Panc1 (cell line): Measurements from ENCODE around the gene LYPD6. TPM values are rescaled to one million over a fixed set of nuclear protein-coding genes. Genes with fewer than 3 reads are reported as not detected.

ENCODE experiments used
- ATAC-seq: fragments of 200-7000 bp; cut with Tn5 transposase; 2 replicates; pipeline ENCODE4 v1.9.1; 2020; ENCODE audit warnings: mild to moderate bottlenecking, moderate library complexity
- BruUV-seq: library from RNA; stranded (reverse); fragments of 400-500 nt; replicated peaks from 2 replicates; lab custom pipeline; 2021; lab: Mats Ljungman, UMichigan
- CTCF ChIA-PET: fragments of 300-600 bp; sonication (Branson Sonifier 250); formaldehyde crosslinking; loops from one replicate; lab custom pipeline; 2022; ENCODE audit warnings: antibody characterized with exemption; lab: Charles Lee
- POLR2A ChIA-PET: fragments of 300-600 bp; sonication (Branson Sonifier 250); formaldehyde crosslinking; loops from one replicate; lab custom pipeline; 2022; ENCODE audit warnings: antibody characterized with exemption; lab: Charles Lee
- DNase-seq: peaks from one replicate; pipeline ENCODE4 v3.0.0-alpha.2; 2010; ENCODE audit warnings: low read depth, low spot score
- H3K27ac ChIP-seq: 2 replicates; pipeline ENCODE4 v1.5.1; 2011; ENCODE audit warnings: mild to moderate bottlenecking, low read length, inconsistent platforms
- H3K27me3 ChIP-seq: fragments of 200-500 bp; sonication (Bioruptor generic); 2 replicates; pipeline ENCODE4 v1.6.0; 2014; ENCODE audit warnings: low read length, inconsistent platforms; ENCODE audit not compliant: control insufficient read depth, insufficient read depth
- H3K36me3 ChIP-seq: fragments of 200-500 bp; sonication (Bioruptor generic); 2 replicates; pipeline ENCODE4 v1.5.1; 2014; ENCODE audit warnings: inconsistent platforms, mild to moderate bottlenecking, low read length, moderate library complexity; ENCODE audit not compliant: control insufficient read depth, insufficient read depth
- H3K4me1 ChIP-seq: 2 replicates; pipeline ENCODE4 v1.5.1; 2011; ENCODE audit warnings: inconsistent platforms, mild to moderate bottlenecking, low read length, moderate library complexity; ENCODE audit not compliant: control insufficient read depth, insufficient read depth
- H3K4me3 ChIP-seq, 2 experiments: 2 replicates each; pipeline ENCODE4 v1.5.1; 2011 to 2012; ENCODE audit warnings: low read depth in 2 of 2, low read length in 2 of 2, mild to moderate bottlenecking in 2 of 2, inconsistent platforms in 1 of 2, moderate library complexity in 1 of 2
- H3K9me3 ChIP-seq: fragments of 200-500 bp; sonication (Bioruptor generic); 2 replicates; pipeline ENCODE4 v1.5.1; 2014; ENCODE audit warnings: low read depth, mild to moderate bottlenecking, inconsistent platforms, low read length, moderate library complexity; ENCODE audit not compliant: control insufficient read depth, insufficient read depth
- POLR2AphosphoS5 ChIP-seq: IDR thresholded peaks from 2 replicates; pipeline ENCODE4 v1.6.1; 2012; ENCODE audit warnings: mild to moderate bottlenecking, low read depth, low read length, moderate library complexity
- SIN3A ChIP-seq: IDR thresholded peaks from 2 replicates; pipeline ENCODE4 v1.6.1; 2012; ENCODE audit warnings: low read depth, mild to moderate bottlenecking, low read length, moderate library complexity, borderline replicate concordance; ENCODE audit not compliant: insufficient read depth
- TCF7L2 ChIP-seq: IDR thresholded peaks from 2 replicates; pipeline ENCODE4 v1.6.1; 2011; ENCODE audit warnings: mild to moderate bottlenecking, low read depth, low read length, inconsistent platforms
- in situ Hi-C: cut with HindIII; loops from 2 replicates; pipeline ENCODE4 v1.10.0; 2016; ENCODE audit warnings: low sequenced_read_pairs, low pct_unique_long_range_greater_than_20kb
- intact Hi-C: fragments of 100-400 bp; cut with micrococcal nuclease; formaldehyde crosslinking; loops from one replicate; pipeline ENCODE4 v1.10.0; 2022; ENCODE audit not compliant: unreplicated experiment
- total RNA-seq: library from RNA; stranded (reverse); gene quantifications from one replicate; pipeline ENCODE4 v1.2.1, GENCODE V29; 2021; ENCODE audit not compliant: unreplicated experiment
- TF ChIP-seq, protein P1 (sequence below), 2 experiments: IDR thresholded peaks; 2 replicates each; pipeline ENCODE4 v1.6.1; 2011 to 2012; ENCODE audit warnings: low read depth in 2 of 2, control low read depth in 1 of 2, low read length in 1 of 2, mild to moderate bottlenecking in 1 of 2, moderate library complexity in 1 of 2; ENCODE audit not compliant: insufficient read depth in 1 of 2
- TF ChIP-seq, protein P2 (sequence below): fragments of 450-650 bp; IDR thresholded peaks from 2 replicates; pipeline ENCODE4 v1.5.1; 2017; ENCODE audit warnings: mild to moderate bottlenecking

LYPD6 gene
- total RNA-seq, 1 experiment from 2014 or later: 0.31 TPM

DNA sequence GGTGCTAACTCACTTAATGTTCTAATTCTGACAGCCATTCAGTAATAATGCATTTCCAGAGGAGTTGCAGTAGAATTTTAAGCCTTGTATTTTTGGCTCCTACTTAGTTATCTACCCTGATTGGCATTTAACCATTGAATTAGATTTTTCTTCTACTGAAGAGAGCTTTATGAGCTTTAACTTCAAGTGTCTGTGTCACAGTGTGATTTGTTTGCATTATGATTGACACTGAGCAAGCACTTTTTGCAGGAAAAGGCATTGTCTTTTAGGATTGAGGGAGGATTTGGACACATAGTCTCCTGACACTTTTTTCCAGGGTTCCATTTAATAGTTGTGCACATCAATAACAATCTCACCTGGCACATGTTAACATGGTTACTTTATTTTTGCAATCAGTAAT, 26.7 kb downstream of the LYPD6 start:
- H3K36me3 ChIP-seq: no peaks in the 10 kb centered on the region
- intact Hi-C loops: no loop called here
- in situ Hi-C loops: no loop called here
- H3K27me3 ChIP-seq: no peaks in the 10 kb centered on the region; the same call in 1 of the 2 replicates
- BruUV-seq: no TSS peak
- TF ChIP-seq, protein P1, sequence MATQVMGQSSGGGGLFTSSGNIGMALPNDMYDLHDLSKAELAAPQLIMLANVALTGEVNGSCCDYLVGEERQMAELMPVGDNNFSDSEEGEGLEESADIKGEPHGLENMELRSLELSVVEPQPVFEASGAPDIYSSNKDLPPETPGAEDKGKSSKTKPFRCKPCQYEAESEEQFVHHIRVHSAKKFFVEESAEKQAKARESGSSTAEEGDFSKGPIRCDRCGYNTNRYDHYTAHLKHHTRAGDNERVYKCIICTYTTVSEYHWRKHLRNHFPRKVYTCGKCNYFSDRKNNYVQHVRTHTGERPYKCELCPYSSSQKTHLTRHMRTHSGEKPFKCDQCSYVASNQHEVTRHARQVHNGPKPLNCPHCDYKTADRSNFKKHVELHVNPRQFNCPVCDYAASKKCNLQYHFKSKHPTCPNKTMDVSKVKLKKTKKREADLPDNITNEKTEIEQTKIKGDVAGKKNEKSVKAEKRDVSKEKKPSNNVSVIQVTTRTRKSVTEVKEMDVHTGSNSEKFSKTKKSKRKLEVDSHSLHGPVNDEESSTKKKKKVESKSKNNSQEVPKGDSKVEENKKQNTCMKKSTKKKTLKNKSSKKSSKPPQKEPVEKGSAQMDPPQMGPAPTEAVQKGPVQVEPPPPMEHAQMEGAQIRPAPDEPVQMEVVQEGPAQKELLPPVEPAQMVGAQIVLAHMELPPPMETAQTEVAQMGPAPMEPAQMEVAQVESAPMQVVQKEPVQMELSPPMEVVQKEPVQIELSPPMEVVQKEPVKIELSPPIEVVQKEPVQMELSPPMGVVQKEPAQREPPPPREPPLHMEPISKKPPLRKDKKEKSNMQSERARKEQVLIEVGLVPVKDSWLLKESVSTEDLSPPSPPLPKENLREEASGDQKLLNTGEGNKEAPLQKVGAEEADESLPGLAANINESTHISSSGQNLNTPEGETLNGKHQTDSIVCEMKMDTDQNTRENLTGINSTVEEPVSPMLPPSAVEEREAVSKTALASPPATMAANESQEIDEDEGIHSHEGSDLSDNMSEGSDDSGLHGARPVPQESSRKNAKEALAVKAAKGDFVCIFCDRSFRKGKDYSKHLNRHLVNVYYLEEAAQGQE (IDR thresholded peaks at IDR 0.05; ENCODE audit: insufficient read depth in 1 of 2, low read depth in 2 of 2, low read length in 1 of 2): no peak
- no peak for TF ChIP-seq SIN3A
- TF ChIP-seq, protein P2, sequence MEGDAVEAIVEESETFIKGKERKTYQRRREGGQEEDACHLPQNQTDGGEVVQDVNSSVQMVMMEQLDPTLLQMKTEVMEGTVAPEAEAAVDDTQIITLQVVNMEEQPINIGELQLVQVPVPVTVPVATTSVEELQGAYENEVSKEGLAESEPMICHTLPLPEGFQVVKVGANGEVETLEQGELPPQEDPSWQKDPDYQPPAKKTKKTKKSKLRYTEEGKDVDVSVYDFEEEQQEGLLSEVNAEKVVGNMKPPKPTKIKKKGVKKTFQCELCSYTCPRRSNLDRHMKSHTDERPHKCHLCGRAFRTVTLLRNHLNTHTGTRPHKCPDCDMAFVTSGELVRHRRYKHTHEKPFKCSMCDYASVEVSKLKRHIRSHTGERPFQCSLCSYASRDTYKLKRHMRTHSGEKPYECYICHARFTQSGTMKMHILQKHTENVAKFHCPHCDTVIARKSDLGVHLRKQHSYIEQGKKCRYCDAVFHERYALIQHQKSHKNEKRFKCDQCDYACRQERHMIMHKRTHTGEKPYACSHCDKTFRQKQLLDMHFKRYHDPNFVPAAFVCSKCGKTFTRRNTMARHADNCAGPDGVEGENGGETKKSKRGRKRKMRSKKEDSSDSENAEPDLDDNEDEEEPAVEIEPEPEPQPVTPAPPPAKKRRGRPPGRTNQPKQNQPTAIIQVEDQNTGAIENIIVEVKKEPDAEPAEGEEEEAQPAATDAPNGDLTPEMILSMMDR: no peak
- TF ChIP-seq TCF7L2: no peak
- TF ChIP-seq POLR2AphosphoS5: no peak
- no peak for ATAC-seq
- no peak overlapping the region for H3K4me3 ChIP-seq
- ChIA-PET POLR2A (no interaction called here), CTCF (no interaction called here)
- no peak overlapping the region for H3K27ac ChIP-seq
- H3K4me1 ChIP-seq: no peaks in the 10 kb centered on the region
- no peaks in the 10 kb centered on the region for H3K9me3 ChIP-seq
- DNase-seq: no peak

DNA sequence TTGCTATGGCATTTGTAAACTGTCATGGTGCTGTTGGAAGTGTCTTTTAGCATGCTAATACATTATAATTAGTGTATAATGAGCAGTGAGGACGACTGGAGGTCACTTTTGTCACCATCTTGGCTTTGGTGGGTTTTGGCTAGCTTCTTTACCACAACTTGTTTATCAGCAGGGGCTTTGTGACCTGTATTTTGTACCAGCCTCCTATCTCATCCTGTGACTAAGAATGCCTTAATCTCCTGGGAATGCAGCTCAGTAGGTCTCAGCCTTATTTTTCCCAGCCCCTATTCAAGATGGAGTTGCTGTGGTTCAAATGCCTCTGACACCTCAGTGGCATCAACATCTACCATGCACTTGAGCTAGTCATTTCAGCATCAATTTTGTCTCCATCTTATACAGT, 29.7 kb downstream of the LYPD6 start:
- no TSS peak for BruUV-seq
- TF ChIP-seq SIN3A (no peak), TCF7L2 (no peak), POLR2AphosphoS5 (no peak)
- TF ChIP-seq, protein P1 (IDR thresholded peaks at IDR 0.05; ENCODE audit: insufficient read depth in 1 of 2, low read depth in 2 of 2, low read length in 1 of 2): no peak
- TF ChIP-seq, protein P2: no peak
- ATAC-seq (no peak), DNase-seq (no peak)
- H3K36me3 ChIP-seq: no peaks in the 10 kb centered on the region
- ChIA-PET POLR2A (no interaction called here), CTCF (no interaction called here)
- no peaks in the 10 kb centered on the region for H3K4me1 ChIP-seq
- H3K4me3 ChIP-seq: no peak overlapping the region
- no peaks in the 10 kb centered on the region; the same call in 1 of the 2 replicates for H3K27me3 ChIP-seq
- intact Hi-C loops: no loop called here
- H3K9me3 ChIP-seq: no peaks in the 10 kb centered on the region
- in situ Hi-C loops: no loop called here
- H3K27ac ChIP-seq: no peak overlapping the region
